Measurements from ENCODE around the gene TANGO6.

DNA sequence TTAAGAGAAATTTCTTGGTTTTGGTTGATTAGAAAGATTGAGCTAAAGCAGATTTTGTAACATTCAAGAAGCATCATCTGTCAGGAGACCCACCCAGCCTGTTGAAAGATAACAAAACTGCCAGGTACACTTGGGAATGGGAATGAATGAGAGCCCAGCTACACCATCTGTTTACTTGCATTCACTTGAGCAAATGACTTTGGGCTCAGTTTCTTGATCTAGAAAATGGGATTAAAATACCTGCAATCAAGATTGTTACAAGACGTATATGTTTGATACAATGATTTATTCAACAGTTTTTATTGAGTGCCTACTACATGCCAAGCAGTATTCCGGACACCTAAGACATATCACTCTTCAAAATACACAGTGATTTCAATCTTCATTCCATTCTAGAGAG is 185.8 kb downstream of the TANGO6 start:
- TF ChIP-seq POLR2A (IDR thresholded peaks at IDR 0.05), result no peak
- TF ChIP-seq, protein P1, sequence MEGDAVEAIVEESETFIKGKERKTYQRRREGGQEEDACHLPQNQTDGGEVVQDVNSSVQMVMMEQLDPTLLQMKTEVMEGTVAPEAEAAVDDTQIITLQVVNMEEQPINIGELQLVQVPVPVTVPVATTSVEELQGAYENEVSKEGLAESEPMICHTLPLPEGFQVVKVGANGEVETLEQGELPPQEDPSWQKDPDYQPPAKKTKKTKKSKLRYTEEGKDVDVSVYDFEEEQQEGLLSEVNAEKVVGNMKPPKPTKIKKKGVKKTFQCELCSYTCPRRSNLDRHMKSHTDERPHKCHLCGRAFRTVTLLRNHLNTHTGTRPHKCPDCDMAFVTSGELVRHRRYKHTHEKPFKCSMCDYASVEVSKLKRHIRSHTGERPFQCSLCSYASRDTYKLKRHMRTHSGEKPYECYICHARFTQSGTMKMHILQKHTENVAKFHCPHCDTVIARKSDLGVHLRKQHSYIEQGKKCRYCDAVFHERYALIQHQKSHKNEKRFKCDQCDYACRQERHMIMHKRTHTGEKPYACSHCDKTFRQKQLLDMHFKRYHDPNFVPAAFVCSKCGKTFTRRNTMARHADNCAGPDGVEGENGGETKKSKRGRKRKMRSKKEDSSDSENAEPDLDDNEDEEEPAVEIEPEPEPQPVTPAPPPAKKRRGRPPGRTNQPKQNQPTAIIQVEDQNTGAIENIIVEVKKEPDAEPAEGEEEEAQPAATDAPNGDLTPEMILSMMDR (IDR thresholded peaks at IDR 0.05), result no peak
